Hematopoietic multipotent progenitor cell treated with erythropoietin and hydrocortisone succinate and interleukin-3 and kit ligand, for 6 days (in vitro differentiated cells): Measurements from ENCODE around the gene PES1.
"Not testable (repeated sequence)": the region's sequence is repeated elsewhere in the genome, so short reads cannot be mapped to it uniquely, and the experiment has no call there.

Source experiments
- DNase-seq: peaks from one replicate; pipeline ENCODE4 v3.0.0-alpha.2; 2015

PES1 gene

DNA sequence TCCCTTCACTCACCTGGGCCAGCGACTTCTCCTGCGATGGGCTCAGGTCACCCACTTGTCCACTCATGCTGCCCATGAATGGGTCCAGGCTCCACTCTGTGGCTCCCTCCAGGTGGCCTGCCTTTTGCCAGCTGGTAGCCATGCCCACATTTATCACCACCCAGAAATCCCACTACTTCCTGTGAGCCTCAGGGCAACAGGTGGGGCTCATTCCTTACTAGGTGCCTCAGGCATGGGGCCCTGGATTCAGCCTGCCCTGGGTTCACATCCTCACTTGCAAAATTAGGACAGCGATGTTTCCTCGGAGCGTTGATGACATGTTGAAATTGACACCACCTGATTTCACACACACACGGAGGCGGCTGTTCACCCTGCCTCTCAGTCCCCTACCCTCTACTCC is 45.1 kb downstream of the PES1 start, which contains the start of gene SEC14L6:
Gene SEC14L6 (minus strand): TSS at position 126 of the 400 bp plus-strand sequence. CDS start 59 bp downstream, at position 67.
- DNase-seq: no peak

DNA sequence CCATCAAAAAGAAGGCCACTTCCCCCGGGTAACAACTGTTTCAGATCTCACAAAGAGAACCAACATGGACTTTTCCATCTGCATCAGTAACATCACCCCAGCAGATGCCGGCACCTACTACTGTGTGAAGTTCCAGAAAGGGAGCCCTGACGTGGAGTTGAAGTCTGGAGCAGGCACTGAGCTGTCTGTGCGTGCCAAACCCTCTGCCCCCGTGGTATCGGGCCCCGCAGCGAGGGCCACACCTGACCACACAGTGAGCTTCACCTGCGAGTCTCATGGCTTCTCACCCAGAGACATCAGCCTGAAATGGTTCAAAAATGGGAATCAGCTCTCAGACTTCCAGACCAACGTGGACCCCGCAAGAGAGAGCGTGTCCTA is 48.9 kb downstream of the PES1 start:
- no peak for DNase-seq

DNA sequence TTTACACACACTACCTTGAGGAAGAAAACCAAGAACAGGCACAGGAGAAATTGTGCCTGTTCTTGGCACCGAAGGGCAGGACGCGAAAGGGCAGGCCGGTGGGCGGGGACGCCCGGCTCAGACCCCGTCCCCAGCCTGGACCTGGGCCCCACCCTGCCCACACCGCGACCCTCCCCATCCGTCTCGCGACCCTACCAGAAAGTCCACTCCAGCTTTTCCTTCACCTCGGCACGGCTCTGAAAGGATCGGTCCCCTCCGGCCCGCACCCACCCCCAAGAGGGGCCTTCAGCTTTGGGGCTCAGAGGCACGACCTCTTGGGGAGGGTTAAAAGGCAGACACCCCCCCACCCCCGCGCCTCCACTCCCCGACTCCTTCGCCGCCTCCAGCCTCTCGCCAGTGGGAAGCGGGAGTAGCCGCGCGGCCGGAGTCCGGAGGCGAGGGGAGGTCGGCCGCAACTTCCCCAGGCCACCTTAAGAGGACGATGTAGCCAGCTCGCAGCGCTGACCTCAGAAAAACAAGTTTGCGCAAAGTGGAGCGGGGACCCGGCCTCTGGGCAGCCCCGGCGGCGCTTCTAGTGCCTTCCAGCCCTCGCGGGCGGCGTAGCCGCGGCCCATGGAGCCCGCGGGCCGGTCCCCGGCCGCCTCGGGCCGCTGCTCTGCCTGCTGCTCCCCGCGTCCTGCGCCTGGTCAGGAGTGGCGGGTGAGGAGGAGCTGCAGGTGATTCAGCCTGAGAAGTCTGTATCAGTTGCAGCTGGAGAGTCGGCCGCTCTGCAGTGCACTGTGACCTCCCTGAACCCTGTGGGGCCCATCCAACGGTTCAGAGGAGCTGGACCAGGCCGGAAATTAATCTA is 49.5 kb downstream of the PES1 start:
- DNase-seq: no peak

DNA sequence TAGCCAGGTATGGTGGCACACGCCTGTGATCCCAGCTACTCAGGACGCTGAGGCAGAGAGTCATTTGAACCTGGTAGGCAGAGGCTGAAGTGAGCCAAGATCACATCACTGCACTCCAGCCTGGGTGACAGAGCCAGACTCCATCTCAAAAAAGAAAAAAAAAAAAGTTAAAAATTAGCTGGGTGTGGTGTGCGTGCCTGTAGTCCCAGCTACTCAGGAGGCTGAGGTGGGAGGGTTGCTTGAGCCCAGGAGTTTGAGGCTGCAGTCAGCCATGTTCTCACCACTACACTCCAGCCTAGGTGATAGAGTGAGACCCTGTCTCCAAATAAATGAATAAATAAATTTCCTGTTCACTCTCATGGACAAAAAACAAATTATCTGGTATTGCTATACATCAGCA is 50.2 kb downstream of the PES1 start:
- not testable (repeated sequence) for DNase-seq

DNA sequence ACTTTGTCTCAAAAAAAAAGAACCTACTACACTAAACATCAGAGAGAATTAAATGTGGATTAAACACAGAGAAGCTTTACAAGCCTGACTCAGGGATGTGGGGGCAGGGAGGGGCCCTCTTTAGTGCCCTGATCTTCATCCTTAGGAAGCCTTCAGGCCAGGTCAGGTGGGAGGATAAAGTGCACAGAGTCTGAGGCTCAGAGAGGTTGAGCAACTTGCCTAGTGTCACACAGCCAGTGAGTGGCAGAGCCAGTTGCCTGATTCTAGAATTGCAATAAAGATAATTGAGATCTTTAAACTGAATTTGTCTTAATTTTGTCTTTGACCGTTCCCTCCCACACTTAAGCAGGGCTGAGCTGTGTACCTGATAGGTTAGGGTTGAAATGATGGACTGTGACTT is 52.3 kb downstream of the PES1 start:
- no peak for DNase-seq

DNA sequence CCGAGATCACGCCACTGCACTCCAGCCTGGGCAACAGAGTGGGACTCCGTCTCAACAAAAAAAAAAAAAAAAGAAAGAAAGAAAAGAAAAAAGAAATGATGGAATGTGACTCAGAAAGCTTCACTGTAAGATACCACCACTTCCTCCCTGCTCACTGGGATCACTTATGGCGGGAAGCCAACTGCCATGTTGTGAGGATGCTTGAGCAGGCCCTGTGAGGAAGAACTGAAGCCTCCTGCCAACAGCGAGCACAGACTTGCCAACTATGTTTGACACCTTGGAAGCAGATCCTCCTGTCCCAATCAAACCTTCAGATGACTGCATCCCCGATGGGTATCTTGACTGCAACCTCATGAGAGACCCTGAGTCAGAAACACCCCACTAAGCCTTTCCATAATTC is 53.4 kb downstream of the PES1 start:
- DNase-seq: no peak

DNA sequence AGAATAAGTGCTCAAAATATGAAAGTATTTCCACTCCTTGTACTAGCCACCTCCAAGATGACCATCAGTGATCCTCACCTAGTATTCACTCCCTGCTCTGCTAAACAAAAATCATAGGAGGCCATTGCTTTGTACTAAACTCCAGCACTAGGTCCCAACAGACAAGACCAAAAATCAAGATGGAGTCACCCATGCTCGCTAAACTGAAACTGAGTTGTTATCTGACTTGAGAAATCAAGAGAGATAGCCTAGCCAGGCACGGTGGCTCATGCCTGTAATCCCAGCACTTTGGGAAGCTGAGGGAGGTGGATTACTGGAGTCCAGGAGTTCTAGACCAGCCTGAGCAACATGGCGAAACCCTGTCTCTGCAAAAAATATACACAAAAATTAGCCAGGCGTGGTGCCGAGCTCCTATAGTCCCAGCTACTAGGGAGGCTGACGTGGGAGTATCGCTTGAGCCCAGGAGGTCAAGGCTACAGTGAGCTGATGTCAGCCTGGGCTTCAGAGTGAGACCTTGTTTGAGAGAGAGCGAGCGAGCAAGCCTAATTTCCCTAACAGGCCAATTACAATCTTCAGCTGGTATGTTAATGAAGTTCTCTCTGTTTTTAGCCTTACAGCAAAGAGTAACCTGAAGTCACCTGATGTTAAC is 54.5 kb downstream of the PES1 start:
- DNase-seq: no peak

DNA sequence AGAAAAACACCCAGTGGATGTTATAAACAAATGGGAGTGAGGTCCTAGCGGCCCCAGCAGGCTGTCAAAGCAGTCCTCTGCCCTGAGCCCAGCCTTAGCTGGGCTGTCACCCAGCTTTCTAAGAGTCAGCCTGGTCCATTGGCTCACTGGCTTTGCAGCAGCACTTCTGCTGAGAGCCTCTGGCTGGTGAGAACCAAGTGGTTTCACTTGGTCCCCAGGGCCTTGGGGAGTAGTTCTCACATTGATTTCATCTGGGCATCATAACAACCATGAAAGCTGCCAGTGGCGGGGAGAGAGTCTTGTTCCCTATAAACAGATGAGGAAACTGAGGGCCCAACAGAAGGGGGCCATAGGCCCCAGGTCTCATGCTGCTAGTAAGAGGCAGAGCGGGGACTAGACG is 56.5 kb downstream of the PES1 start:
- no peak for DNase-seq

DNA sequence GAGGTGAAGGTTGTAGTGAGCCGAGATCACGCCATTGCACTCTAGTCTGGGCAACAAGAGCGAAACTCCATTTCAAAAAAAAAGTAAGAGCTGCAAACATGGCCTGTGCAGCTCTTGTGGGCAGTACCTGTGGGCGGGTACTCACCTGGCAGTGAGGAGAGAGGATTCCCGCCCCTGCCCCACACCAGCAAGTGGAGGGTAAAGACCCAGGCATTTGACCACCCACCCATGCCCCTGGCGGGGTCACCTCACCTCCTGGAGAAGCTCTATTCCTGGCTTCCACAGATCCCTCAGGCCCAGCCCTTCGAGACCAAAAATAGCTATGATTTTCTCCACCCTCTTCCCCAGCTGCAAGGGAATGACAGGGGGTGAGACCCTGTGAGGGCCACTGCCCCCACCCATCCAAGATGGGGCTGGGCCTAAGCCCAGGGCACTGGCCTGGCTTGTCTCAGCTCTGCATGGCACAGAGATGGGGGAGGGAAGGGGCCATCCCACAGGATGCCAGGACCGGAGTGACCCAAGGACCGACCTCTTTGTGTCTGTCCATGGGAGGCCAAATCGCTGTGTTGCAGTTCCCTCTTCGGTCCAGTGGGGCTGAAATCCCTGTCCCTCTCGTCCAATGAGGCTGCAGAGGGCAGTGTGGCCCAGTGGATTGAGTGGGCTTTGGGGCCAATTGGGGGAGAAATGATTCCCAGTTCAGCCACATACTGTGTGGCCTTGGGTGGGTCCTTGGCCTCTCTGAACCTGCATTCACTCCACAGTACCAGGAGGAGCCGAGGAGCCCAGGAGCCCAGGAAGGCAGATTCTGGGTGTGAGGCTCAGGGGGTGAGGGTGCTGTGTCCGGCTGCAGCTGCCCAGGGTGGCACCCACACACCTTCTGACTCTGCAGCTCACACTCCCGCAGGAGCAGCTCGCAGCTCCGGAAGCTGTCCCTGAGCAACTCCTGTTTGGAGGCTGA is 59.8 kb downstream of the PES1 start:
- DNase-seq: no peak

DNA sequence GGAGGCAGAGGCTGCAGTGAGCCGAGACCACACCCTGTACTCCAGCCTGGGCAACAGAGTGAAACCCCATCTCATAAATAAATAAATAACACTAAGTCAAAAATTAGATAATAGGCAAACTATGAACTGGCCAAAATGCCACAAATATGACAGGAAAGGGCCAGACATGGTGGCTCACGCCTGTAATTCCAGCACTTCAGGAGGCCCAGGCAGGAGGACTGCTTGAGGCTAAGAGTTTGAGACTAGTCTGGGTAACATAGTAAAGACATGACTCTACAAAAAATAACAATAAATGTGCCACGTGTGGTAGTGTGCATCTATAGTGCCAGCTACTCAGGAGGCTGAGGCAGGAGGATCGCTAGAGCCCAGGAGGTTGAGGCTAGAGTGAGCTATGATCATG is 65.1 kb downstream of the PES1 start:
- no peak for DNase-seq
